ENCODE results near the gene CGB7. TPM values are rescaled to one million over a fixed set of nuclear protein-coding genes. Genes with fewer than 3 reads are reported as not detected.

The CGB7 gene
- total RNA-seq, 1 experiment from 2014 or later: 1.2 TPM

GRCh38 chr19:49061445-49061844, 3.9 kb upstream of the CGB7 start:
- no peaks in the 10 kb centered on the region for H3K79me2 ChIP-seq (ENCODE audit: insufficient read depth, low read length)
- peaks cover 0 to 2% of the 10 kb centered on the region in 2 experiments; a peak in 1 of 5 replicates for H3K9me3 Mint-ChIP-seq

More at GRCh38 chr19:49061445-49061844, 3.9 kb upstream of the CGB7 start:
- Histone ChIP-seq H3K18ac (ENCODE audit: insufficient read length, low read depth, low read length) (no peak overlapping the region), H3K23me2 (ENCODE audit: insufficient read length, low read depth, low read length, poor library complexity, severe bottlenecking) (peaks cover 8% of the 10 kb centered on the region), H3K27me3 (ENCODE audit: insufficient read depth, low read length) (peaks cover 16% of the 10 kb centered on the region; the same call in 1 of the 2 replicates), H4K91ac (ENCODE audit: insufficient read length, low read depth, low read length) (no peak overlapping the region), H3K56ac (ENCODE audit: insufficient read length, low read depth, low read length) (no peak overlapping the region), H4K8ac (replicated peaks; ENCODE audit: insufficient read length, low read depth, low read length) (no peak overlapping the region), H3K4me1 (ENCODE audit: insufficient read depth, low read length) (peaks cover 2% of the 10 kb centered on the region; the same call in 1 of the 2 replicates), H3K79me1 (ENCODE audit: insufficient read depth, low read depth, low read length, poor library complexity, severe bottlenecking) (no peaks in the 10 kb centered on the region), H2BK120ac (ENCODE audit: low read depth, low read length, poor library complexity, severe bottlenecking) (no peak overlapping the region), H2AFZ (ENCODE audit: low read length) (no peak overlapping the region), H2AK5ac (ENCODE audit: insufficient read length, low read length) (no peak overlapping the region), H3K4ac (ENCODE audit: low read depth, low read length) (no peak overlapping the region), H3K27ac (ENCODE audit: insufficient read length, low read depth, low read length) (no peak overlapping the region), H2BK15ac (ENCODE audit: low read depth, low read length) (no peak overlapping the region), H4K5ac (ENCODE audit: insufficient read length, low read depth, low read length) (no peak overlapping the region), H3K9ac (ENCODE audit: extremely low read depth, insufficient read length, low read length) (no peak overlapping the region), H2BK20ac (ENCODE audit: low read depth, low read length, poor library complexity, severe bottlenecking) (no peak overlapping the region), H3K14ac (ENCODE audit: insufficient read depth, low read length) (no peak overlapping the region), H4K20me1 (ENCODE audit: control insufficient read depth, insufficient read depth, insufficient read length) (no peaks in the 10 kb centered on the region), H3K23ac (ENCODE audit: insufficient read length, low read depth, low read length) (no peak overlapping the region), H2BK5ac (ENCODE audit: insufficient read length, low read length) (no peak overlapping the region), H3T11ph (ENCODE audit: low read length) (no peak overlapping the region), H3K9me3 (ENCODE audit: control insufficient read depth, low read depth, low read length) (no peaks in the 10 kb centered on the region), H2BK12ac (ENCODE audit: insufficient read length, low read depth, low read length) (no peak overlapping the region), H3K4me2 (ENCODE audit: insufficient read depth, insufficient read length, low read length) (no peak overlapping the region)
- DNase-seq: no peak
- no peak overlapping the region for H3K4me3 Mint-ChIP-seq
- no peak overlapping the region for H3K27ac Mint-ChIP-seq
- H3K27me3 Mint-ChIP-seq (ENCODE audit: low read depth): peaks cover 76% of the 10 kb centered on the region
- TF ChIP-seq, protein P1, sequence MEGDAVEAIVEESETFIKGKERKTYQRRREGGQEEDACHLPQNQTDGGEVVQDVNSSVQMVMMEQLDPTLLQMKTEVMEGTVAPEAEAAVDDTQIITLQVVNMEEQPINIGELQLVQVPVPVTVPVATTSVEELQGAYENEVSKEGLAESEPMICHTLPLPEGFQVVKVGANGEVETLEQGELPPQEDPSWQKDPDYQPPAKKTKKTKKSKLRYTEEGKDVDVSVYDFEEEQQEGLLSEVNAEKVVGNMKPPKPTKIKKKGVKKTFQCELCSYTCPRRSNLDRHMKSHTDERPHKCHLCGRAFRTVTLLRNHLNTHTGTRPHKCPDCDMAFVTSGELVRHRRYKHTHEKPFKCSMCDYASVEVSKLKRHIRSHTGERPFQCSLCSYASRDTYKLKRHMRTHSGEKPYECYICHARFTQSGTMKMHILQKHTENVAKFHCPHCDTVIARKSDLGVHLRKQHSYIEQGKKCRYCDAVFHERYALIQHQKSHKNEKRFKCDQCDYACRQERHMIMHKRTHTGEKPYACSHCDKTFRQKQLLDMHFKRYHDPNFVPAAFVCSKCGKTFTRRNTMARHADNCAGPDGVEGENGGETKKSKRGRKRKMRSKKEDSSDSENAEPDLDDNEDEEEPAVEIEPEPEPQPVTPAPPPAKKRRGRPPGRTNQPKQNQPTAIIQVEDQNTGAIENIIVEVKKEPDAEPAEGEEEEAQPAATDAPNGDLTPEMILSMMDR (conservative IDR thresholded peaks at IDR 0.05): no peak
- H3K4me1 Mint-ChIP-seq: peaks cover 37 to 50% of the 10 kb centered on the region in 2 experiments
- no CpG with 5 or more reads among the region's 25 CpGs for WGBS (ENCODE audit: extremely low coverage, insufficient read length, low lambda C conversion rate)
- H3K36me3 Mint-ChIP-seq (ENCODE audit: insufficient read depth in 1 of 3, low read depth in 3 of 3): no peaks in the 10 kb centered on the region; a peak in 1 of 7 replicates

Data from H9 (cell line).